A673 (cell line): ENCODE data around the gene MAP3K8. TPM values are rescaled to one million over a fixed set of nuclear protein-coding genes. Genes with fewer than 3 reads are reported as not detected.
"Not testable (repeated sequence)": the region's sequence is repeated elsewhere in the genome, so short reads cannot be mapped to it uniquely, and the experiment has no call there.

ENCODE experiments used
- BruUV-seq: library from RNA; stranded (reverse); fragments of 400-500 nt; replicated peaks from 2 replicates; lab custom pipeline; 2021; lab: Mats Ljungman, UMichigan
- CTCF ChIA-PET: fragments of 300-600 bp; sonication (Branson Sonifier 250); formaldehyde crosslinking; loops from one replicate; lab custom pipeline; 2022; ENCODE audit warnings: antibody characterized with exemption; lab: Charles Lee
- POLR2A ChIA-PET: fragments of 300-600 bp; sonication (Branson Sonifier 250); formaldehyde crosslinking; loops from one replicate; lab custom pipeline; 2022; ENCODE audit warnings: antibody characterized with exemption; ENCODE audit not compliant: low non-redundant PET; lab: Charles Lee
- DNase-seq: peaks from one replicate; pipeline ENCODE4 v3.0.0-alpha.2; 2015; ENCODE audit warnings: low spot score
- H3K27ac ChIP-seq: fragments of 200-600 bp; sonication (generic); 2 replicates; pipeline ENCODE4 v1.5.1; 2016; ENCODE audit warnings: mixed run types, low read depth, mild to moderate bottlenecking, mixed read lengths, antibody characterized with exemption, low read length; ENCODE audit not compliant: poor library complexity, severe bottlenecking
- H3K27me3 ChIP-seq: fragments of 200-600 bp; sonication (generic); replicated peaks from 2 replicates; pipeline ENCODE4 v1.6.1; 2017; ENCODE audit warnings: mixed run types, low read depth, mild to moderate bottlenecking, mixed read lengths, antibody characterized with exemption, low read length; ENCODE audit not compliant: insufficient read depth, poor library complexity
- H3K36me3 ChIP-seq: fragments of 200-600 bp; sonication (generic); 2 replicates; pipeline ENCODE4 v1.6.1; 2016; ENCODE audit warnings: mixed run types, mild to moderate bottlenecking, mixed read lengths, antibody characterized with exemption, low read length; ENCODE audit not compliant: insufficient read depth, poor library complexity, severe bottlenecking
- H3K4me1 ChIP-seq: fragments of 200-600 bp; sonication (generic); 2 replicates; pipeline ENCODE4 v1.6.1; 2017; ENCODE audit warnings: mixed run types, mild to moderate bottlenecking, mixed read lengths, antibody characterized with exemption, low read length; ENCODE audit not compliant: insufficient read depth, poor library complexity, severe bottlenecking
- H3K4me3 ChIP-seq: fragments of 200-600 bp; sonication (generic); 2 replicates; pipeline ENCODE4 v1.5.1; 2016; ENCODE audit warnings: low read depth, mixed run types, mild to moderate bottlenecking, mixed read lengths, low read length; ENCODE audit not compliant: poor library complexity, severe bottlenecking
- H3K9me3 ChIP-seq: fragments of 200-600 bp; sonication (generic); 2 replicates; pipeline ENCODE4 v1.6.1; 2016; ENCODE audit warnings: mixed run types, low read depth, mild to moderate bottlenecking, mixed read lengths, antibody characterized with exemption, low read length; ENCODE audit not compliant: poor library complexity, severe bottlenecking
- EZH2 ChIP-seq: fragments of 200-600 bp; sonication (generic); IDR thresholded peaks from 2 replicates; pipeline ENCODE4 v1.6.1; 2017; ENCODE audit warnings: borderline replicate concordance, low read depth, mild to moderate bottlenecking, mixed read lengths, antibody characterized with exemption, low read length; ENCODE audit not compliant: poor library complexity, severe bottlenecking
- intact Hi-C: fragments of 100-400 bp; cut with micrococcal nuclease; formaldehyde crosslinking; loops from one replicate; pipeline ENCODE4 v1.10.0; 2022; ENCODE audit not compliant: unreplicated experiment
- total RNA-seq: library from RNA; stranded (reverse); gene quantifications from 2 replicates; pipeline ENCODE4 v1.2.3, GENCODE V29; 2021
- TF ChIP-seq, protein P1 (sequence below): fragments of 300-800, 200-600 bp; sonication (generic); conservative IDR thresholded peaks from 2 replicates; pipeline ENCODE4 v1.5.1; 2017; ENCODE audit warnings: low read depth, mild to moderate bottlenecking, antibody characterized with exemption, low read length, moderate library complexity, mixed read lengths

The MAP3K8 gene
- total RNA-seq, 1 experiment from 2014 or later, result 4.5 TPM

DNA sequence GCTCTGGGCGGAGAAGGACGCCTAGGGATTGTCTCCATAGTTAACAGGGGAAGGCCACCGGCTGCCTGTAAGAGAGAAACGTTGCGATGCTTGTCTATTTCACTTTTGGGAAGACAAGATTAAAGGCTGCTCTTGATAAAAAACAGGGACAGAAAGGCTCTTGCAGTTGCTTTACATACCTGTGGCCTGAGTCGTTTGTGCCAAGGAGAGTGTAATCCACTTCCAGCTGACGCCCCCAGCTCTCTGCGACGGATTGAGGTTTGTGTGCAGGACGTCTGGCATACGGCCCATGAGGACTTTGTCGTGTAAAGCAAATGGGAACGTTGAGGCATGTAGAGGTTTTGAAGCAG is 1.1 kb downstream of the MAP3K8 start:
- Histone ChIP-seq H3K4me3 (peak overlapping the region; percentile 96), H3K27me3 (no peaks in the 10 kb centered on the region), H3K27ac (peak overlapping the region; percentile 86), H3K36me3 (peaks cover 3% of the 10 kb centered on the region), H3K4me1 (peaks cover 35% of the 10 kb centered on the region), H3K9me3 (no peaks in the 10 kb centered on the region)
- BruUV-seq, result TSS peak; percentile 29
- intact Hi-C loops, result no loop called here
- POLR2A ChIA-PET, result no interaction called here
- peak; percentile 52 for DNase-seq
- TF ChIP-seq EZH2, result no peak
- TF ChIP-seq, protein P1, sequence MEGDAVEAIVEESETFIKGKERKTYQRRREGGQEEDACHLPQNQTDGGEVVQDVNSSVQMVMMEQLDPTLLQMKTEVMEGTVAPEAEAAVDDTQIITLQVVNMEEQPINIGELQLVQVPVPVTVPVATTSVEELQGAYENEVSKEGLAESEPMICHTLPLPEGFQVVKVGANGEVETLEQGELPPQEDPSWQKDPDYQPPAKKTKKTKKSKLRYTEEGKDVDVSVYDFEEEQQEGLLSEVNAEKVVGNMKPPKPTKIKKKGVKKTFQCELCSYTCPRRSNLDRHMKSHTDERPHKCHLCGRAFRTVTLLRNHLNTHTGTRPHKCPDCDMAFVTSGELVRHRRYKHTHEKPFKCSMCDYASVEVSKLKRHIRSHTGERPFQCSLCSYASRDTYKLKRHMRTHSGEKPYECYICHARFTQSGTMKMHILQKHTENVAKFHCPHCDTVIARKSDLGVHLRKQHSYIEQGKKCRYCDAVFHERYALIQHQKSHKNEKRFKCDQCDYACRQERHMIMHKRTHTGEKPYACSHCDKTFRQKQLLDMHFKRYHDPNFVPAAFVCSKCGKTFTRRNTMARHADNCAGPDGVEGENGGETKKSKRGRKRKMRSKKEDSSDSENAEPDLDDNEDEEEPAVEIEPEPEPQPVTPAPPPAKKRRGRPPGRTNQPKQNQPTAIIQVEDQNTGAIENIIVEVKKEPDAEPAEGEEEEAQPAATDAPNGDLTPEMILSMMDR, result no peak
- CTCF ChIA-PET, result no interaction called here

DNA sequence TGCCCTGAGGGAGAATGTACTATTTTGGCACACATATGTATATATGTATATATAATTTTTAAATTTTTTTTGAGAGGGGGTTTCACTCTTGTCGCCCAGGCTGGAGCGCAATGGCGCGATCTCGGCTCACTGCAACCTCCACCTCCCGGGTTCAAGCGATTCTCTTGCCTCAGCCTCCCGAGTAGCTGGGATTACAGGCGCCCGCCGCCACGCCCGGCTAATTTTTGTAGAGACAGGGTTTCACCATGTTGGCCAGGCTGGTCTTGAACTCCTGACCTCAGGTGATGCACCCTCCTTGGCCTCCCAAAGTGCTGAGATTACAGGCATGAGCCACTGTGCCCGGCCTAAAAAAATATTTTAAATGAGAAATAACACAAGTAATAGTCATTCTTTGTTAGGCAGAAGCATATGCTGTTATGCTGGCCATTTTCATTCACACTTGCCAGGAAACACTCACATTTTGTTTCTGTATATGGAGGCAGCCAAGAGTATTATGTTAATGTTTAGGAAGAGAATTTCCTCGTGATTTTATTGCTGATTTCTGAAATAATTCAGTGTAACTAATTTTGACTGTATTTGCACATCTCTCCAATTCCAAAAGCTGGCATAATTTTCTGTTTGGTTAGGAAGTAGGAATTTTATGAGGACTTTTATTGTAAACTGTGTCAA is 1.6 kb downstream of the MAP3K8 start:
- Histone ChIP-seq H3K27ac (peak overlapping the region; percentile 43), H3K4me1 (peaks cover 35% of the 10 kb centered on the region), H3K4me3 (peak overlapping the region; percentile 96)
- intact Hi-C loops, H3K27me3 ChIP-seq, BruUV-seq, POLR2A ChIA-PET, DNase-seq, H3K9me3 ChIP-seq, CTCF ChIA-PET, H3K36me3 ChIP-seq: not testable (repeated sequence)

DNA sequence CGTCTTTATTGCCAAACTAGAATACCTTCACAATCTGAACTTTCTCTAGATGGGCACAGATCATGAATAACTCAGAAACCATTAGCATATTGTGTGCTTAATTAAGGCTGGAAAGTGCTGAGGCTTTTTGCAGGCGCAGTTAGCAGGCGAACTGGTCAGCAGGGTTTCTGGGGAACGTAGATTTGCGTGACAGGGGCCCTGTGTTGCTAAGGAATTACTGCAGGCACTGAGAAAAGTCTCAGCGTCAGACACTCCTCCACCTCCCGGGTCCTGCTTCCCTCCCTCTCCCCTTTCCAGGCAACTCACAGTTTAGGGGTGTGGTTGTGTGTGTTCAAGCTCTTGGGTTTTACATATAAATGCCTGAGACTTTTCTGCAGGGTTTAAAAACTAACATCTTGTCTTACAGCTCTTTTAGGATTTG is 2.2 kb downstream of the MAP3K8 start:
- DNase-seq, result peak; percentile 71

More for the DNA sequence above, 2.2 kb downstream of the MAP3K8 start:
- peak overlapping the region; percentile 29 for H3K4me3 ChIP-seq
- BruUV-seq, result no TSS peak
- H3K36me3 ChIP-seq, result peaks cover 4% of the 10 kb centered on the region
- peaks cover 35% of the 10 kb centered on the region for H3K4me1 ChIP-seq
- POLR2A ChIA-PET, result no interaction called here
- CTCF ChIA-PET, result no interaction called here
- no peaks in the 10 kb centered on the region for H3K9me3 ChIP-seq
- intact Hi-C loops, result no loop called here
- no peaks in the 10 kb centered on the region for H3K27me3 ChIP-seq
- no peak for TF ChIP-seq EZH2
- TF ChIP-seq, protein P1, result no peak
- peak overlapping the region; percentile 43 for H3K27ac ChIP-seq
